Measurements from ENCODE around the gene PTPRF.

- TF ChIP-seq CTCF (IDR thresholded peaks at IDR 0.05) (peak; percentile 61), EZH2phosphoT487 (IDR thresholded peaks at IDR 0.05) (no peak)
Observed at GRCh38 chr1:43554444-43554992, 23.8 kb downstream of the PTPRF start.
